ENCODE measurements around the gene WASF3.

The WASF3 gene

DNA sequence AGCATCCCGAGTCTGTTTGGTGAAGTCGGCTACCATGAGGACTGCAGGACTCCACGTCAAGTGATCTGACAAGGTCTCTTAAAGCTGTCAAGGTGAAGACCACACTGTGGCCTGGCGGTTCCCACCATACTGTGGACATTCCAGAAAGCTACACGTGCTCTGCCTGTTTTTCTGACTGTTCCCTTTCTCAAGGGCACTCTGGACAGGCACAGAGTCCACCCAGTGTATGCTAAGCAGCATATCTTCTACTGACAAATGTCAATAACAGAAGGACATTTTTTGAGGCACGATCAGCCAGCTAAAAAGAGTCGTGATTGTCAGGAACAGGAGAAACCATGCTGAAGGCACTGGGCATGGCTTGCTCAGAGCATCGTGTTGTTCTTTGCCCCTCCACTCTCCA lies 12.8 kb upstream of the WASF3 start:
- in situ Hi-C loops (cut with MboI; ENCODE audit: low sequenced_read_pairs) = no loop called here

DNA sequence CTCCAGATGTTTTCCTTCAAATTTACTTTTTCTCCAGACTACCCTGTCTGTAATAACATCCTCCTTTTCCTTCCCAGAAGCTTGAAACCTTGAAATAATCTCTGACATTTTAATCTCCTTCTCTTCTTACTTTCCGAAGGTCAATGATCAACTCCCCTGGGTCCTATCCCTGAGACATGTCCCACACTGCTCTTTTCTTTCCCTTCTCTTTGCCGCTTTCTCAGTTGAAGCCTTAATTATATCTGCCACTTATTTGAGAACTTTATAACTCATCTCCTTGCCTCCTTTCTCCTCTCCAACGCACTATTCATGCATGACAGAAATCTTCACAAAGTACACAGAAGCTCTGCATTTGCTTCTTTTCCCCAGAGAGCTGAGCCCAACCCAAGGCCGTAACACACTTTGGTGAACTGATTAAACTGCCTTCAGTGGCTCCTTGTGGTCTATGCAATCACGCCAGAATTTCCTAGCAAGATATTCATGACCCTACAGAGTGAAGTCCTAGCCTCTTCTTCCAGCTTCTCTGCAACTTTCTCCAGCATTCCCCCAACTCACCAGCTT lies 9.2 kb upstream of the WASF3 start:
- in situ Hi-C loops (cut with MboI; ENCODE audit: low sequenced_read_pairs) = no loop called here

DNA sequence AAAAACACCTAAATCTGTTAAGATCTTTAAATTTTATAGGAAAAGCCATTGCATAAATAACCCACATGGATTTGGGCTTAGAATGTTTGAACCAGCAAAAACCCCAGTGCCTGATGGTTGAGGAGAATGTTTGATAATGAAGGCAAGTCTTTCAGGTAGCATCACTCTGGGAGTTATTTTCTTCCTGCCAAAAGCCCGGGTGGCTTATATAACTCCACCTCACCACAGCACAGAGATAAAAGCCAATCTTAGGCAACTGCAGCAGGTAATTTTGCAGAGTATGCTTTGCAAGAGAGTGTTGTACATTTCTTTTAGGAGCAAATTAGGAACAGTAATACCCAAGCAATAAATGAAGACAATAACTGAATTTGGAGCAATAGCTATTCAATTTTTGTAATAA lies 7.8 kb upstream of the WASF3 start:
- in situ Hi-C loops (cut with MboI; ENCODE audit: low sequenced_read_pairs) = no loop called here

DNA sequence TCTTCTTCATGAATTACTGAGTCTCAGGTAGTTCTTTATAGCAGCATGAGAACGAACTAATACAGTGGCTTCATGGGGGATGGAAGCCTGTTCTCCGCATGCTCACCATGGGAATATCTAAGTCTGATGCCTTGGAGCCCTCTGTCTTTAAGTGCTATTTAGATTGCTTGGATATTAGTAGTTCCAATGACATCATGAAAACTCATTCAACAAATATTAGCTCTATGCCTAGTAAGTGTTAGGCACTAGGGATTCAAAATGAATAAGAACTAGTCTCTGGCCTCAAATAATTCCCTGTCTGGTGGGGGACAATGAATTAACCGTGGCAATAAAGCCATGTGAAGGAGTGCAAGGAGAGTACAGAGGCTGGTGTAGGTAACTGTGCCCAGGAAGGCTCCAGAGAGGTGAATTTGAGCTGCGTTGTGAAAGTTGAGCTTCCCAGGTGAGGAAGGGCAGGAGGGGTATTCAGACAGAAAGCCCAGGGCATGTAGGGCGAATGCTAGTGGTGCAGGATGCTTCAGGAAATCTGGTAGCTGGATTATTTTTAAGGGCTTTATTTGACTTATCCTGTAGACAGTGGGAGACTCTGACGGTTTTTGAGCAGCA lies 6.1 kb upstream of the WASF3 start:
- in situ Hi-C loops (cut with MboI; ENCODE audit: low sequenced_read_pairs) = no loop called here

DNA sequence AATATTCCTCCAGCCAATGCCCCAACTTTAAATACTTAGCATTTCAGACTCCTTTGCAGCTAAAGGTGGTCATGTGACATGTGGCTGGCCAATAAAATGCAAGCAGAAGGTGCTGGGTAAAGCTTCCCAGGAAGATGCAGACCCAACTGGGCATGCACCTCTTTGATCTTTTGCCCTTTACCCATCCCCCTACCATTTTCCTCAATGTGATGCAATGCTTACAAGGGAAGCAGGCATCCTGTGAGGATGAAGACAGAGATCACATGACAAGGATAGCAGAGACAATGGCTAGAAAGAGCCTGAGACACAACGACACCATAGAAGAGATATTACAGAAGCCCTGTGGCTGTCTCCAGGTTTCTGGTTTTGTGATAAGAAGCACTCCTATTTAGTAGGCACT lies 2.1 kb upstream of the WASF3 start:
- in situ Hi-C loops (cut with MboI; ENCODE audit: low sequenced_read_pairs) = no loop called here

DNA sequence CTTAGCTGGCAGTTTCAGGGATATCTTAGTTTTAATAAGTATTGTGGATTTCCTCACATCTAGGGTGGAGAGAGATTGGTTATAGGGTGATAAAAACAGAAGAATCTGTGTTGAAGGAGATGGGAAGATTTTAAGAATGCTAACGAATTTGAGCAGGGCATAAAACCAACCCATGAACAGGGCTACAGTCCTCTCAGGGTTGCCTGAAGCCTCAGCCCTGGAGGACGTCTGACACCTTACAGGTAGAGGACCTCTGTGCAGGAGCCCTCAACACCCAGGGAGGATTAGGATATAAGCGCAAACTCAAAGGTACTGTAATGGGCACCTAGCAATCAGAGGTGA lies 461 bp upstream of the WASF3 start:
- in situ Hi-C loops (cut with MboI; ENCODE audit: low sequenced_read_pairs) = no loop called here

DNA sequence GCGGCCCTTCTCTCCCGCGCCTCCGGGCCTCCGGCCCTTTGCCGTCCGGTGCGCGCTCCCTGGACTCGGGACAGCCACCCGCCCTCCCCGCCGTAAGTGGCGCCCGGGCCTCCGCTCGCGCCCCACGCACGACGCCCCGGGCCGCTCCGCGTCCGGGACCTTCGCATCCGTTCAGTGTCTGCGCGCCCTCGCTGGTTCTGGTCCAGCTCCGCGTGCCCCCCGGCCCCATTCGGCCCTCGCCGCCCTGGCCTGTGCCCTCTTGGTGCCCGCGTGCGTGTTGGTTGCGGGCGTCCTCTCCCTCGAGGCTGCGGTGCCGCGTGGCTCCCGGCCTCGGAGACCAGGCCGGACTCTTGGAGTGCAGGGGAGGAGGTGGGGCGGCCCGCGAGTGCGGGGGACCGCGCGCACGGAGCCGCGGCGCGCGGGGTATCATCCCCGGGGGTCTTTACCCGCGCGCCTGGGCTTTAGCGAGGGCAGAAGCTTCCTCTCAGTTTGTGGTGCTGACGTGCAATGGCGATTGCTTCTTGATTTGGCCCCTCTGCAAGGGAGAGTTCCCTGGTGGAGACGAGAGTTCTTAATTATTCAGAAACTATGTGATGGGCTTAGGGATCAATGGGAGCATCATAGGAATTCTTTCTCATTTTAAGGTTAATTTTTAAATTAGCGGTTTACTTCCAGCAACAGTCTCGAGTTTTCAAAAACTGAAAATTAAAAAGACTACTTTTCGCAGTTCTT lies 757 bp downstream of the WASF3 start:
- in situ Hi-C loops (cut with MboI; ENCODE audit: low sequenced_read_pairs) = no loop called here

DNA sequence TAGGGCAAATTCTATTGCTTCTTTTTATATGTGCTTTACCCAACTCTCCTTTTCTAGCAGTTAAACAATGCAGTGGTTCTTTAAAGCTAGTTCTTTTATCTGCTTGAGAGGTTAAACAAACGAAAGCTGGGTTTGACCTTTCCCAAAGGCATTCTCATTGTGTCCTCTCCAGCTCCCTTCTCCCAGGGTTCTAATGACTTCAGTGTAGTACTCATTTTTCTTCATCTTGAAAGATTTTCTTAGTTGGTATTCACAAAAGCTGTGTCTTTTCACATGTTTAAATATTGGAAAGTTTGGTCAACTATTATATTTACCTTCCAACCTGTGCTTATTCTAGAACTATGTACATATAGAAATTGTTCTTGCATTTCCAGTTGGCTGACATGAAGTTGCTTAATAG lies 1.5 kb downstream of the WASF3 start:
- in situ Hi-C loops (cut with MboI; ENCODE audit: low sequenced_read_pairs) = no loop called here

DNA sequence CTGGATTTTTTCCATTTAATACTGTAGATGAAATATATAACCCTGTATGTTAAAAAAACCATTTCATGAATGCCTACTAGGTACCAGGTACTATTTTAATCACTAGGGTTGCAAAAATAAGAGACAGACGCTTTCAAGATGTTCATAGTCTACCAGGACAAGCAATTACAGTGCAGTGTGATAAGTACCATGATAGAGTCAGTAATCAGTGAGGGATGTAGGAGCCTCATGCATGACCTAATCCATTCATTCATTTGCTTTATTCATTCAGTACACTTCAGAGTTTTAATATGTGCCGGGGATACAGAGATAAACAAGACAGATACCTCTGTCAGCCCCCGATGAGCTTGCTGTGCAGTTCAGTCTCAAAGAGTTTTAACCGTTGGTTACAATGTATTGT lies 3.0 kb downstream of the WASF3 start:
- in situ Hi-C loops (cut with MboI; ENCODE audit: low sequenced_read_pairs) = no loop called here

DNA sequence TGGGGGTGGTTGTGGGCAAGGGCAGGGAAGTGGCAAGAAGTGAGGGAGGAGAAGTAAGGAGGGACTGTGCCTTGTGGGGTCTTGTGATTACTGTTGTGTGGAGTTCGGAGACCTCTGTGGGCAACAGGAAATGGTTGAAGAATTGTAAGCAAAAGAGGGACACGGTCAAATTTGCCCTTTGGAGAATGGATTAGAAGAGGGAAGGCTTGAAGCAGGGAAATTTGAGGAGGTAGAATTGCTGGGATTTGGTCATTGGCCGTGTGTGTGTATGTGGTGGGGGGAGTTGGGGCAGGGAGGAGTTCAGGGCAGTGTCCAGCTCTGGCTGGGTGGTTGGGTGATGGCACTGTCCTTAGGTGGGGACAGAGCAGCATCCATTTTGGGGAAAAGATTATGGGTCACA lies 3.6 kb downstream of the WASF3 start:
- in situ Hi-C loops (cut with MboI; ENCODE audit: low sequenced_read_pairs) = no loop called here

DNA sequence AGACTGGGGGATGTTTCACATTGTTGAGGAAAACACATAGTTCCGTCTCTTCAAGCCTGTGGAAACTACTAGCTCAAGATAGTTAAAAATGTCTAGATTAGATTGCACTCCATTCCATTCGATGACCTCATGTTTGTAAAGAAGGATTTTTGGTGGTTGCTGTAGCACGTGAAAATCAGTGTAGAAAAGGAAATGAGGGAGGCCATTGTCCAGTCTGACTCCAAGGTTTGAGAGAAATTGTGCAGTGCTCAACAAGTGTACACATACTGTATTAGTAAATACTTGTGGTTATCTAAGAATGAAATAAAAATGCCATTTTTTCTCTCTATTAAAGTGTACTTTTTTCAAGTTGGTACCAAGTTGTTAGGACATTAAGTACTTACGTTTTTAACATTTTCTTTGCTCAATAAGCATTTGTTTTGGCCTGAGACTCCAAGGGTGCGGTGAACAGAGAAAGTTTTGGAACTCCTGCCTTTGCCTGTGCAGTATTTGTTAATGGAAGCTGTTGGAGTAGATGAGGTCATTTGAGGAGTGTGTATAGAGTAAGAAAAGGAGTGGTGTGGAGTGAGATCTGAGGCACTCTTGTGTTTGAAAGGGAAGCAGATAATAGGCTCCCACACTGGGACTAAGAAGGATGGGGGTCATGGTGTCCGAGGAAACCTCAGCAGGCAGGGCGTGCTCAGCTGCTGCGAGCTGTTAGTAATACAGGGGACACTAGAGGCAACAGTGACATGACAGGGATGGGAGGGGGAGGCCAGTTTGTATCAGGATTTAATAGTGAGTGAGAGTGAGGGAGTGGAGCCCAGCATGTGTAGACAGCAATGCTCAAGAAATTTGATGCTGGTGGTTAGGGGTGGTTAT lies 4.4 kb downstream of the WASF3 start:
- in situ Hi-C loops (cut with MboI; ENCODE audit: low sequenced_read_pairs) = no loop called here

DNA sequence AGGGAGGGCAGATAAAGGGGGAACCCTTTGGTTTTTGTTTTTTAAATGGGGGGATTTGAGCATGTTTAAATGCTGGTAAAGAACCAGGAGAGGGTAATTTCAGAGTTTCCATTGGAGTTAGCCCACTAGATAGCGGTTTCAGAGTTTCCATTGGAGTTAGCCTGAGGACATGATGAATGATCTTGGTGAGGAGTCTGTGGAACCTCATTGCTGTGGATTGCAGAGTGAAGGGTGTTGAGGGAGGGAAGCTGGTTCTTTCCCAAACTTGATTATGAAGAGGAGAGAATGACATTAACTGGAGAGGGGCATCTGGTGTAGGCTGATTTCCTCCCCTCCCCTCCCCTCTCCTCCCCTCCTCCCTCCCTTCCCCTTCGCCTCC lies 5.0 kb downstream of the WASF3 start:
- in situ Hi-C loops (cut with MboI; ENCODE audit: low sequenced_read_pairs) = no loop called here

DNA sequence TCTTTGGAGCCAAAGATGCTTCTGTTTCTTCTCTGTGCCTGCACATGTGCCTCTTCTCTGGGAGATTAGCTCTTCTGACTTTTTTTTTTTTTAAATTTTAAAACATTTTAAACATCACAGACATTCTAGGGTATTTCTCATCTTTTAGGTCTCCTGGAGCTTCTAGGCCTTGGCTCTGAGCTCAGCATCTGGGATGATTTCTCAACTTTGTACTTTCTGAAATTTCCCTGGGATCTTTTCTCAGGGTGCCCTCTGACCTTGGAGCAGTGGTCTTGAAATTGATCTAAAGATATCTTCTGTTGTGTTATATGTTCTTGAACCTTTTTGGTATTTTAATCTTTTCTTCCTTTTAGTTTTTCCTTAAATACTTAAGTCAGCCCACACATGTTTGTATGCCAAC lies 6.2 kb downstream of the WASF3 start:
- in situ Hi-C loops (cut with MboI; ENCODE audit: low sequenced_read_pairs) = no loop called here

DNA sequence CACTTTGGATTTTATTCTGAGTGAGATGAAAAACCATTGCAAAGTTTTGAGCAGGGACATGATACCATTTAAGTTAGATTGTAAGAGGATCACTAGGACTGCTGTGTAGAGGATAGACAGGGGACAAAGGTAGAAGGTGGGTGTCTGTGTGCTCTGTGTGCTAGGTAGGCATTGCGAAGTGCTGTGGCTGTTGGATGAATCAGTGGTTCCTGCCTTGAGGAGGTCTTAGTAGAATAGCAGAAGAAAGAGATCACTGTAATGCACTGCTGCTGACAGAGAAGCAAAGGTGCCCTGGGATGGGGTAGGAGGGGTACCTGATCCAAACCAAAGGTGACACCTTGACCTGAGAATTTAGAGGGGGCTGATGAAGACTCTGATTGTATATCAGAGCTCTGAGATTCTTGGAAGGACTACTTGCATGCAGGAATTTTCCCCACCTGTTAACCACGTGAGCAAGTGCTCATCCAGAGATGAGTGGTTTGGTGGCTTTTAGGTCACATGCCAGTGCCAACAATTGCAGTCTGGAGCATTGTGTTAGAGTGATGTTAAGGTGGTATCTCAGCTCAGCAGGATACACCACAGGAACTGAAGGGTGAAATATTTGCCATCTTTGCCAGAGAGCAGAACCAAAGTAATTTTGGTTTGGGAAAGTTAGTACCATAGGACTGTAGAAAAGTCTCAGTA lies 10.8 kb downstream of the WASF3 start:
- in situ Hi-C loops (cut with MboI; ENCODE audit: low sequenced_read_pairs) = no loop called here

DNA sequence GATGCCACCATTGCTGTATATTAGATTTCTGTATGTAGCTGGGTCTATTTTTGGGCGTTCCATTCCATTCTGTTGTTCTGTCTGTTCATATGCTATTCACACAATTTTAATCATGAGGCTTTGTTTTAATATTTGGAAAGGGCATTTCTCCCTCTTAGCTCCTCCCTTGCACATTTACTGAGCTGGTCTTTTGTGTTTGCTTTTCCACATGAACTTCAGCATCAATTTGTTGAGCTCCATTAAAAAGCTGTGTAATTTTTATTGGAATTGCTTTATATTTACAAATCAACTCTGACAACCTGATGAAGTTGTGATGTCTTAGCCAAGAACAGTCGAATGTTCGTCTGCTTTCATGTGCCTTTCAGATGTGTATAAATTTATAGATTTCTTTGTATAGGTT lies 14.0 kb downstream of the WASF3 start:
- in situ Hi-C loops (cut with MboI; ENCODE audit: low sequenced_read_pairs) = no loop called here

DNA sequence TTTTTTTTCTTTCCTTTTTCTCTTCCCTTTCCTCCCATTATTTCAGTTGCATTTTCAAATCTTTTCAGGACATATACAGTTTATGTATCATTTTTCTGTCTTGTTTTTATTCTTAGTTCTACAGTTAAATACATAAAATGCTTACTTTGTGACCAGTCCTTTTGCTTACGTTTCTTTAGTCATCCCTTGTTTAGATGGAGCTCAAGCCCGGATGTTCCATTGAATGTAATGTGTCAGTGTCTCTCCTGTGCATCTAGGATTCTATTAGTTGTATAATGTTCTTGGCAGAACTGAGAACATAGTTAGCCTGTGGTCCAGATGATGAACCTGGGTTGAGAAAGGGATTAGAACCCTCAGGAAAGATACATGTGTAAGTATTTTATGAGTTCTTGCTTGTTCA lies 17.8 kb downstream of the WASF3 start:
- in situ Hi-C loops (cut with MboI; ENCODE audit: low sequenced_read_pairs) = no loop called here

DNA sequence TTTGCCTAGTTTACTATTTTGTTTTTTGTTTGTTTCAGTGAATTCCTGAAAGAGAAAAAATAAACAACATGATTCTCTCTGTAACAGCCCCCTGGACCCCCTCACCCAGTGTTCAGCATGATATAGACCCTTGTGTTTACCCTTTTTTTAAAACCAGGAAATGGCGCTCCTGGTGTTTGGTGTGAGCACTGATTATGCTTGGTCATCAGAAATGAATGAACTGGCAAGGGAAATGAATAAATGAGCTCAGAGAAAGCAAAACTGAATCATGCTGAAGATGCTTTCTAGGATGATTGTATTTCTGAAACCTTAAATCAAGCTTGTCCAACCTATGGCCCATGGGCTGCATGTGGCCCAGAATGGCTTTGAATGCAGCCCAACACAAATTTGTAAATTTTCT lies 22.1 kb downstream of the WASF3 start:
- in situ Hi-C loops (cut with MboI; ENCODE audit: low sequenced_read_pairs) = no loop called here

DNA sequence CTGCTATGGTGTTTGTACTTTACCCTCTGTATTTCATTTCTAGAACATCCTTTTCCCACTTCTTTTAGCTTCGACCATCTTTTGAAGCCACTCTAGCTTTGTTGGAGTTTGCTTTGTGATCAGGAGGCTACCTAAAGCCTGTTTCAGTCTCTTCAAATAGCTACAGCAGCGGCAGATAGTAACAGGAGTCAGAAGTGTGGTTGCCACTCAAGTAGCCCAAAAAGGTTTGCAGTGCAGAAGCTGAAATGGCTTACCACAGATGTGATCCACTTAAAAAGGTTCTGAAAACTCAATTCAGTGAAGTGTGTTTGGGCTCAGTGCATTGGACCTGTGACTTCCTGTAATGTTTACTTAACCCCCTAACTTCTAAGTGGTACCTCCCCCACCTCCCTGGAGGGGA lies 26.2 kb downstream of the WASF3 start:
- in situ Hi-C loops (cut with MboI; ENCODE audit: low sequenced_read_pairs) = no loop called here

DNA sequence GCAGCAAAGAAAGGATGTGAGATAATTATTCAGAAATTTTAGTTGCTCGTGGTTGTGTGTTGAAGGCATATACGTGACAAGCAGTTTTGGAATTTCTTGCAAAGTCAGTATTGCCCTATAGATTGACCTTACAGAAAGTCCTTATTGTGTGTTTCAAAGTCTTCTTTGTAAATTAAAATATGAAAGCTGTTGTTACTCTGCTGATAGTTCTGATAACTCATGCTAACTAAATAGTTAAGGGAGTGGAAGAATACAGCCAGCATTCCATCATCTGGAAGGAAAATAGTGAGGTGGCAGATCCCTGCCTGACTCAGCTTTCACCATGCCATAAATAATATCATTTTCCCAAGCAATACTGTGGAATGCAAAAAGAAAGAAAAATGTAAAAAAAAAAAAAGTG lies 27.2 kb downstream of the WASF3 start:
- in situ Hi-C loops (cut with MboI; ENCODE audit: low sequenced_read_pairs) = no loop called here

DNA sequence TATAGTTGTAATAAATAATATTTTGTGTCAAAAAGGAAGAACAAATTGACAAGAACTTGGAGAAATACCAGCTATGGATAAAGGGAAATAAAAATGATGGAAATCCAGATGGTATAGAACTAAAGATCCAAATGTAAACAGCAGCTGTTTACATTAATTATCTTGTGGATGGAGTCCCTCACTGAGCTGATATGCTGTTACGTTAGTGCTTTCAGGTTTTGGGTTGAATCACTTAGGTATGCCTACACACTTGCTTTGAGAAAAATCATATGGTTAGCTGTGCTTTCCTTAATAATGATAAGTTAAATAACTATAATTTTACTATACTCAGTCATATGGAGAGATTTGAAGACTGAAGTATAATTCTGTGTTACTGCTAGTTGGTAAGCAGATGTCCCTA lies 27.7 kb downstream of the WASF3 start:
- in situ Hi-C loops (cut with MboI; ENCODE audit: low sequenced_read_pairs) = no loop called here

DNA sequence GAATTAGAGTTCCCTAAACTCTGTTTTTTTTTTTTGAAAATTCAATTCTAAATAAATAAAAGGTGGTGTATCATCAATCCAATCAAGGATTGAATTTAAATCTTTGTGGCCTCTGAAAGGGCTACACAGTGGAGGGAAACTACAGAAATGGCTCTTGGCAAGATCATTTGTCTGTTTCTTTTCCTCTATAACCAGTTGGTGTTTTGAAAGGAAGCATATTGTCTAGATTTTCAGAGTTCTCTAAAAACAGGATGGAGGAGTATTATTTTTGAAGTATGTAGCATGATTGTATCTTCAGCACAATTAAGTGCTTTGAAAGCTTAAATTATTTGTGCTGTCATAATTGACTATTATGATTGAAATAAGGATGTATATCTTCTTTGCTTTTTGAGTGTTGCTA lies 29.8 kb downstream of the WASF3 start:
- in situ Hi-C loops (cut with MboI; ENCODE audit: low sequenced_read_pairs) = no loop called here
